GM18502 (cell line): Measurements from ENCODE around the gene SLC24A4.

Experiments used
- ATAC-seq: cut with Tn5 transposase; IDR thresholded peaks from one replicate; pipeline ENCODE4 v1.9.1; 2021; ENCODE audit warnings: mild to moderate bottlenecking; ENCODE audit not compliant: unreplicated experiment, poor library complexity

The SLC24A4 gene

DNA sequence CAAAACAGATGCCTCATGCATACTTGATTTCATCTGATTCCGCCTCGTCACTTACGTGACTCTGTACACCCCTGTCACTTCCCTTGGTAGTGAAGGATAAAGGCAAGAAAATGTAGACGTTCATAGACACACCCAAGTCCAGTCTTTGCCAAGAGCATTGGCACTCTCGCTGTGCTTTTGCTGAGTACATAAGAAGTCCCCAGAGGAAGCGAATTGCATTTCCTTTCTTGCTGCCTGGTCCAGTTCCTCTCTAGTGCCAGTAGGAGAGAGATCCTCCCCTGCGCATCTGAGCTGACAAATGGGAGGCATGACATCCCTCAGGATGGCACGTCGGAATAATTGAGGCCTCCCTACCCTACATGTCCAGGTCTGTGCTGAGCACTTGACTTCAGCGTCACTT, 169.3 kb downstream of the SLC24A4 start:
- no peak for ATAC-seq

DNA sequence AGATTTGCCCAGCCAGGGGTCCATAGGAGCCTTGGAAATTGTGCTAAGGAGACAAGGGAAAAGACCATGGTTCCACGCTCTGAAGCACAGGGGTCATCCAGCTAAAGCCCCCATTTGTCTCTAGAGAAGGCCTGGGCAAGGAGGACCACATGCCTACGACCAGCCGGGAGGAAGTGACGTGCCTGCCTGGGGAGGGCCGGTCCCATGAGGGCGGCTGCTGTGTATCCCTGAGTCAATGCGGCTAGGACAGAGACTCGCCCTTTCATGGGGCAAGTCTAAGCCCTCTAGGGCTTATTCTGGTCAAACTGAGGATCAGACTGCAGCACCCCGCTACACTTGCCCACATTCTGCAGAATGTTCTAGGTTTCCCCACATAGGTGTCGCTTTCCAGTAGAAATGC, 170.1 kb downstream of the SLC24A4 start:
- ATAC-seq = no peak

GRCh38 chr14:92493492-92493891, 170.5 kb downstream of the SLC24A4 start:
- ATAC-seq = no peak

DNA sequence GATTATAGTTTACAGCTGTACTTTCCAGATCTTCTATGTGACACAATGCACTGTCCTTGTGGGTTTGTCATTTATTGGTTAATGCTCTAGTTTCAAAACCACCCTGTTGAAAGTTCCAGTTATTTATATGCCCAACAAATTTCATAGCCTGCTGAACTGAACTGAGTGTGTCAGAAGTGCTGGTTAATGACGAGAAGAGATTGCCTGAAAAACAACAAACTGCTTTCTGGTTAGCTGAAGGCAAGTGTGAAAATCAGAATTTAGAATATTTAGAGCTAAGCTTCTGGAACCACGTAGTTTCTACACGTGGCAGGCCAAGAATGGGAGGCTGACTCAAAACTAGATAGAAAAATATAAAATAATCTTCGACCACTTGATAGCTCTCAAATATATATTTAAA, 171.5 kb downstream of the SLC24A4 start:
- ATAC-seq = no peak

DNA sequence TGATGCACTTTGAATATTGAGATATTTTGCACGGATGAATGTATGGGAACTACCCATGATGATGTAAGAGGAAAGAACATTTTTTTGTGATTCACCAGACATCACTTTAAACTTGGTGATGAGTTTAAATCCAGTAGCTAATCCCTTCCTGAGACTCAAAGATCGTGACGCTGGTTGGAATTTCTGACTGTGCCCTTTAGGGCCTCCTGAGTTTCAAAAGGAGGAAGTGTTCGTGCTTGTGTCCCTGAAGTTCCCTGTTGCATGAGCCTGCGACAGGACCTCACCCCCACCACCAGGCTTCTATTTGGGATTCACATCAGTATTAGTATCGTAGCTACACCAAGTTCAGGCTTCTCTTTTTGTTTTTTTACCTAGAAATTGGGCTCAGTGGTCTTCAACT, 172.1 kb downstream of the SLC24A4 start:
- no peak for ATAC-seq

GRCh38 chr14:92496191-92496857, 173.4 kb downstream of the SLC24A4 start:
- ATAC-seq = no peak

- ATAC-seq = no peak
Measured at GRCh38 chr14:92497391-92497790, 174.4 kb downstream of the SLC24A4 start.

GRCh38 chr14:92499234-92499633, 176.3 kb downstream of the SLC24A4 start:
- ATAC-seq = no peak

GRCh38 chr14:92500491-92500941, 177.6 kb downstream of the SLC24A4 start:
- no peak for ATAC-seq

DNA sequence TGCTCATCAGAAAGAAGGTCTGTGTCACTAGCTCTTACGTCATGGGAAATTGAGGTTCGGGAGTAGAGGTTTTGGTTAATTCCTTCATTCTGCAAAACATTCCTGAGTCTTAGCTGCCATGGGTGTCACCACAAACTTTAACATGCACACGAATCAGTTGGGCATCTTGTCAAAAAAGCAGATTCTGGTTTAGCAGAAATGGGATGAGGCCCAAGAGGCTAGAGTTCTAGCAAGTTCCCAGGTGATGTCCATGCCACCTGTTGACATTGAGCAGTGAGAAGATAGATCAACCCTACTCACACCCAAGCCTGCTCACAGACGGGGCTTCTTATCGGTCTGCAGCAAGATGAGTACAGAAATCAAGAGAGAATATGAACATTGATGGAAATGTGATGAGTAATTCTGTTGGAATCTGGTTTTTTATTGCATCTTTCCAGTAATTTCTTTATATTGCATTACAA, 179.0 kb downstream of the SLC24A4 start:
- no peak for ATAC-seq

- no peak for ATAC-seq
Measured at GRCh38 chr14:92502541-92503286, 179.7 kb downstream of the SLC24A4 start.

DNA sequence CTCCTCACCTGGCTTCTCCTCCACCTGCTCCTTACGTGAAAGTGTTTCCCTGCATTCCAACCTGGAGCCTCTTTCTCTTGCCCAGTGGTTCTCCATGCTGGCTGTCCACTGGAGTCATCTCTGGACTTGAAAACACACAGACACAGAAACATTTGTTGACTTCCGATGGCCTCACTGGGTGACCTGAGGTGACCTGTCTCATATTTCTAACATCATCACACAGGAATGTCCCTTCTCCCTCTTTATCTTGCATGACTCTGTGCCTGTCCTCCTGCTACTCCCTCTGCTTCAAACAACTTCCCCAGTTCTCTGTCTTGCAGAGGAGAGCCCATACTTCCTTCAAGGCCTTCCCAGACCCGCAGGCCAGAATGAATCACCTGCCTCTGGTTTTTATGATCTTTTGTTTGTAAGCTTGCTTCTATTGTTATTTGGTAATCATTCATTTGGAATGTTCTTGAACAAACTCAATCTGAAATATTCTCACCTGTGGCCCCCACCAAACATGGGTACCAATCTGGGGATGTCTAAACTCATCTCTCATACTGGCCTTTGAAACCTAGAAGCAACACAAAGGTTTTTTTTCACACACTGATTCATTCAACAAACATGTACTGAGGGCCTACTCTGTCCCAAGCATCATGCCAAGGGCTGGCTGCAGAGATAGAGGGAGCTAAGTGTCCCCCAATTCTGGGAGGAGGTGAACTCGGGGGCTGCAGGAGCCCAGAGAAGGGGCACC, 181.0 kb downstream of the SLC24A4 start:
- ATAC-seq = no peak

DNA sequence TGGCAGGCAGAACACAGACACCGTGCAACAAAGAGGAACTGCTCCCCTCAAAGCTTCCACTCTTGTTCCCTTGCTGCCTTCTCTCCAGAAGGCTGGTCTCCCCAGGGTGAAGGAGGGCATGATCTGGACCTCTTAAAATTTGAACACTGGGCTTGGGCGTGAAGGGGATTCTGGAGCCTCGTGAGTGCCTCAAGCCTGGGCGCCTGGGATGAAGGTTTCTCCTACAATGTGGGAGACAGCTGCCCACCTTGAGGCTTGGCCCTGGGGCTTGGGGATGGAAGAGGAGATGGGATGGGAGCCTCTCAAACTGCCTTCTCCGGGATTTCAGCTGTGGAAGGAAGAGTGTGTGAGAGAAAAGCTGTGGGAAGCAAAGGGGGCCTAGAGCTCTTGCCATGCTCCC, 182.9 kb downstream of the SLC24A4 start:
- ATAC-seq = no peak

DNA sequence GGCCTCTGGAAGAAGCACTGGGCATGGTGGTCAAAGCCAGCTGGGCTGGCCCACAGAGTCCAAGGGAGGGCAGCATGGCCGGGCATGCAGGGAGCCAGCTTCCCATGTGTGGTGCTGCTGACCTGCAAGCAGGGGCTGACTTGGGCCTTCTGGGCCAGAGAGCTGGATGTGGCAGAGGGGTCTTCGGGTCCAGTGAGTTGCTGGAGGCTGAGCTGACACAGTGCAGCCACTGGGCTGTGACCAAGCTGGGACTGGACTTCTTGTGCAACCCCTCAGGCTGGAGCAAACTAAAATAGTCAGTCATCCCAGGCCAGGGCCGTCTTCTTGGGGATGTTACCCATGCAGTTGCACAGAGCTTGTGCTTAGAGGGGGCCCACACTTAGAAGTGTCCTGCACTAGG, 183.3 kb downstream of the SLC24A4 start:
- no peak for ATAC-seq

DNA sequence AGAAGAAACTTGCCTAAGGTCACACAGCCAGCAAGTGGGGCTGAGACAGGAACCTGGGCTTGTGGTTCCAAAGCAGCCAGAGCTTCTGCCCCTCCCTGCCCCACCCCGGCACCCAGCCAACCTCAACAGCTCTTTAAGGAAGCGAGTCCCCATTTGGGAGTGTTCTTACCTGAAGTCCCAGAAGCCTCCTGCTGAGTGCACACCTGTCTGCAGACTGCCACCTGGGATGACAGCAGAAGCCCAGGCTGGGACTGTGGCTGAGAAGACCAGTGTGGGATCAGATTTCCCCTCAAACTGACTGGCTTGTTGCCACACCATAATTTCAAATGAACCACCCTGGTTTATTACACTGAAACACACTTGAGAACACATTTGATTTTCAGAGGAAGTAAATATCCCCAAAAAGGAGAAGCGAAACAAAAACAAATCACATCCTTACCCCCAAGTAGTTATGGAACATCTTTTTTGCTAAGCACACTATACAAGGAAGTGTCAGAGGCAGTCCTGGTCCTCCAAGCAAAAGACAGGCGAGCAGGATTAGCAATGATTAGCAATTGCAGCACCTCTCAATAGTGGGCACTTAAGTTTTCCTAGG, 184.3 kb downstream of the SLC24A4 start:
- peak; percentile 76 for ATAC-seq

DNA sequence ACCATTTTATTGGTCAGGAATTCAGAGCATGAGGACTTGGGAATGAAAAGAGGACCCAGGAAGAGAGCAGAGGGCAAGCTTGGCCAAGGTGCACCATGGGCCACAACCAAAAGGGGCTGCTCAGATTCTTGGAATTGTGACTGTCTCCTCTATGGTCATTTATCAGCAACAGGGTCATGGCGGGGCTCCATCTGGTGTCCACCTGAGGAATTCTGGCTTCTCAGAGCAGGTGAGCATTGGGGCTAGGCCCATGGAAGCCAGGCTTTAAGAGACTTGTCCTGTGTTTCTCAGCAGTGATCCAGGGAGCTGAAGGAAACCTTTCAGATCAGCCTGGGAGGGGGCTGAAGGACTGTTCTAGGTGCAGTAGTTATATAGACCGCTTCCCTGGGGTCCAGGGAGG, 188.0 kb downstream of the SLC24A4 start:
- no peak for ATAC-seq

- no peak for ATAC-seq
Measured at GRCh38 chr14:92511453-92512238, 188.7 kb downstream of the SLC24A4 start.

DNA sequence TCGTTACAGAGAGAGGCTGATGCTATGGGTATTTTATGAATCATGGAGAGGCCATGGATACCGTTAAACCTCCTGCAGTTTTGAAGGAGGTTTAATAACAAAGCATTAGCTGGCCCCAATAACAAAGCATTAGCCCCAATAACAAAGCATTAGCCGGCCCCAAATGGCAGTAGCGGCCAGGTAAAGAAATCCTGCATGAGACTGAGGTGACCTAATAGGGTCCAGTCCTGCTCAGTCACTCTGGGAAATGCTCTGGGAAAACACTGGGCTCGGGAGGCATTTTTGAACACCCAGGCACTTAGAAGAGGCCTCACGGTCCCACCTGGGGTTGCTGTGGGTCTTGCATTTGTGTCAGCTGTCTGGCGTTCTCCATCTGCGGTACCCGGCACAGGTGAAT, 189.8 kb downstream of the SLC24A4 start:
- no peak for ATAC-seq

- peak; percentile 75 for ATAC-seq
Measured at GRCh38 chr14:92513204-92513965, 190.4 kb downstream of the SLC24A4 start, which contains the start of gene RIN3. Gene RIN3 (plus strand): TSS chr14:92513781. CDS start chr14:92513933, 152 bp downstream.
